GM18868 (cell line): ENCODE data around the gene RAI1.

Experiments
- ATAC-seq: cut with Tn5 transposase; IDR thresholded peaks from one replicate; pipeline ENCODE4 v1.9.1; 2021; ENCODE audit warnings: mild to moderate bottlenecking, moderate library complexity; ENCODE audit not compliant: unreplicated experiment

Gene RAI1

GRCh38 chr17:17749025-17749772 is 67.9 kb downstream of the RAI1 start:
- ATAC-seq, result no peak

GRCh38 chr17:17749921-17750320 is 68.7 kb downstream of the RAI1 start:
- ATAC-seq, result peak; percentile 30

- peak; percentile 28 for ATAC-seq
Observed at GRCh38 chr17:17750881-17751280, 69.6 kb downstream of the RAI1 start.

- no peak for ATAC-seq
Observed at GRCh38 chr17:17751489-17752088, 70.3 kb downstream of the RAI1 start.

- ATAC-seq, result peak; percentile 83
Observed at GRCh38 chr17:17752089-17752820, 71.0 kb downstream of the RAI1 start.

GRCh38 chr17:17752821-17753321 is 71.6 kb downstream of the RAI1 start:
- ATAC-seq, result no peak

- no peak for ATAC-seq
Observed at GRCh38 chr17:17754719-17755686, 73.7 kb downstream of the RAI1 start.

GRCh38 chr17:17755715-17756114 is 74.5 kb downstream of the RAI1 start:
- ATAC-seq, result no peak

- ATAC-seq, result peak; percentile 58
Observed at GRCh38 chr17:17757391-17757791, 76.1 kb downstream of the RAI1 start.

GRCh38 chr17:17757956-17758845 is 76.9 kb downstream of the RAI1 start:
- ATAC-seq, result no peak

GRCh38 chr17:17758941-17759563 is 77.8 kb downstream of the RAI1 start:
- no peak for ATAC-seq

GRCh38 chr17:17760350-17760749 is 79.1 kb downstream of the RAI1 start:
- no peak for ATAC-seq

- ATAC-seq, result no peak
Observed at GRCh38 chr17:17760872-17761550, 79.8 kb downstream of the RAI1 start.

GRCh38 chr17:17761894-17762743 is 80.9 kb downstream of the RAI1 start:
- no peak for ATAC-seq

GRCh38 chr17:17762744-17763105 is 81.5 kb downstream of the RAI1 start:
- ATAC-seq, result no peak

GRCh38 chr17:17763136-17763535 is 81.9 kb downstream of the RAI1 start:
- ATAC-seq, result no peak

- no peak for ATAC-seq
Observed at GRCh38 chr17:17763734-17764133, 82.5 kb downstream of the RAI1 start.
